ENCODE measurements around the gene CAMK2B.
A peak's percentile ranks its signal among the peaks of the same experiment; 100 is the strongest.

CAMK2B gene

DNA sequence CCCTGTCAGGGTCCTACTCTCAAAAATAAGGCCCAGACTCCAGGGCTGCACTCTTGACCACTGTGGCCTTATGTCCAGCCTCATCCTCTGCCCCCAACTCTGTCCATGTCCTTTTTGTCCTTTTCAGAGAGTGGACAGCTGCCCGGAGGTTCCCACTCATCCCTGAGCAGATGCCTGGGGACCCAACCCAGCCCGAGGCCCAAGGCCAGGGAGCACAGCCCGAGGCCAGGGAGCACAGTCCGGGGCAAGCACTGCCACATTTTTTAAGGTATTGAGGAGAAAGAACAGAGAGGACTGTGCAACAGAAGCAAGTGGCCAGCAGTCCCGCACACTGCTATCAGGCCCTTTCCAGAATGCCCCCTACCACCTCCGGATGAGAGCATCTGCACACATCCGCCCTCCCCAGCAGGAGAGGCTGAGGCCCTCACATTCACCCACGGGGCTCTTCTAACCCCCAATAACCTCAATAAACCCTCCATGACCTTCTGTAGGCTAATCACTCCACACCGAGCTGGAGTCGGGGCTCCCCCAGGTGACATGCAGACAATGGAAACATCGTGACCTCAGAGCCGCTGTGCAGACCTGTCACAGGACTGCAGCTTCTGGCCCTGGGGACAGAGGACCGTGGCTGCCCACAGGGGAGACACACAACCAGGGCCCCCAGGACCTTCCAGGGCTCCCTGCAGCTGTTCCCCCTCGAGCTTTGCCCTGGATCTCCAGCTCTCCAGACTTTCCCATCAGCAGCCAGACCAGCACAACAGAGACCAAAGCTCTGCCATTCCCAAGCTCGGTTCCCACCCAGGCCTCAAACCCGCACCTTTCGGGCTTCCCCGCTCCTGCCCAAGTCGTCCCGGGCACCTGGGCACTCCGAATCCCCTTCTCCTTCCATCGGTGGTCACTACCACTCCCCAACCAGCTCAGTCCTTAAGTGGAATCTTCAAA lies 51.4 kb downstream of the CAMK2B start:
- DNase-seq (ENCODE audit: low spot score), result no peak

- no peak for DNase-seq (ENCODE audit: low spot score)
Measured at GRCh38 chr7:44272981-44273380, 52.4 kb downstream of the CAMK2B start.

DNA sequence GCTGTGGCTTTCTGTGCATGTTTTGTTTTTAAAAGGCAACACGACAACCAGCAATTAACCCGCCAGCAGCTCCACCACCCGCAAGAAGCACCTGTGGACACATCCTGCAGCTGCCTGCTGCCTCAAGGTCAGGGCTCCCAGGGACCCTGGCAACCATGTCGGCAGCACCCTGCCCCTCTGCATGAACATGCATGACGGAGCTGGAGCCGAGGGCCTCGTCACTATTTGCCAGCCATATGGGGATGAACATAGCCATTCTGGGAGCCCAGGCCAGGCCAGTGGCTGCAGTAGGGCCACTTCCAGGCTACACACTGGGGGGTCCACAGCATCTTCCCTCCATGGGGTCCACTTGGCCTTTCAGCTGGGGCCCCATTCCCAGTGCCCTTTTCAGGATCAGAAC lies 52.9 kb downstream of the CAMK2B start:
- DNase-seq (ENCODE audit: low spot score), result peak; percentile 34

GRCh38 chr7:44269943-44270493 lies 55.4 kb downstream of the CAMK2B start:
- DNase-seq (ENCODE audit: low spot score), result no peak

GRCh38 chr7:44269417-44269816 lies 56.0 kb downstream of the CAMK2B start:
- no peak for DNase-seq (ENCODE audit: low spot score)

GRCh38 chr7:44268671-44269070 lies 56.7 kb downstream of the CAMK2B start:
- DNase-seq (ENCODE audit: low spot score), result no peak

GRCh38 chr7:44267719-44268421 lies 57.5 kb downstream of the CAMK2B start:
- DNase-seq (ENCODE audit: low spot score), result no peak

GRCh38 chr7:44267178-44267577 lies 58.2 kb downstream of the CAMK2B start:
- no peak for DNase-seq (ENCODE audit: low spot score)

GRCh38 chr7:44266526-44266925 lies 58.9 kb downstream of the CAMK2B start:
- no peak for DNase-seq (ENCODE audit: low spot score)

DNA sequence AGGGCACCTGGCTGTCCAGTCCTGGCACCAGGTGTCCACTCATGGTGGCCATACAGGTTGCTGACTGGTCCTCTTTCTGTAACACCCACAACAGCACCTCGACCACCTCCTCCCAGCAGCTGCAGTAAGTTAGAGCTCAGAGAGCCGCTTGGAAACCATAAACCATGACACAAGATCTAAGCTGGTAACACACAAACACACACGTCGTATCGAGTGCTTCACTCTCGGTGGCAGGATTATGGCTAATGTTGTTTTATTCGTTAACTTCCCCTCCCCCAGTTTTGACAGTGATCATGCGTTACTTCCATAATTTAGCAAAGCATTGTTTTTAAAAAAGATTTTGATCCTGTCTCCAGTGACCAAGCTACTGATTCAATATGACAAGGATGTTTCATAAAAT lies 59.7 kb downstream of the CAMK2B start:
- no peak for DNase-seq (ENCODE audit: low spot score)

DNA sequence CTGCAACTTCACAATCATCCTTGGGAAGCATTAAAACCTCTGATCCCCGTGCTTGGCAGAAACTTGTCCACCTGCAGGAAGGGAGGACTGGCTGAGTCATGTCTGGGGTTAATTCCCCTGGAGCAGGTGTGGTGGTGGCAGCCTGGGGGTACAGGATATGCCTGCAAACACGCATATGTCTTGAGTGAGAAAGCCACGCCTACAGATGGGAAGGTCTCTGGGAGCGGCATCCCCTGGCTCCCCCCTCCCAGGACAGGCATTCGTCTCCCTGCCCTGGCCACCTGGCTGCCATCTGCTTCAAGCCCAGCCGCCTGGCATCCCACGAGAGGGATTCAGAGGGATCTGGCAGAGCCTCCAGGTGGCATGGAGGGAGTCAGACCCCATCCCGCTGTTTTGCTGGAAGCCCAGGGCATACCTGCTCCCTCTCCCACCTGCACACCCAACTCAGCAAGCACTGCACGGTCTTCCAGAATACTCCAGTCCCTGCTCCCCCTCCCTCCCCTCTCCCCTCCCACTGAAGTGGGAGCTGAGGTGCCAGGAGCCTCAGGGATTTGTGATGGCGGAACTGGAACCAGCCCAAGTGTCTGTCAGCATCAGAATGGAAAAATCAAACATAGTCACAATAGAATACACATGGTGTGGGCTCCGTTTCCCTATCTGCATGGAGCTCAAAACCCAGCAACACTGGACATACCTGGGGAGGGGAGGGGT lies 61.0 kb downstream of the CAMK2B start:
- no peak for DNase-seq (ENCODE audit: low spot score)

GRCh38 chr7:44263326-44264082 lies 61.9 kb downstream of the CAMK2B start:
- DNase-seq (ENCODE audit: low spot score), result no peak

DNA sequence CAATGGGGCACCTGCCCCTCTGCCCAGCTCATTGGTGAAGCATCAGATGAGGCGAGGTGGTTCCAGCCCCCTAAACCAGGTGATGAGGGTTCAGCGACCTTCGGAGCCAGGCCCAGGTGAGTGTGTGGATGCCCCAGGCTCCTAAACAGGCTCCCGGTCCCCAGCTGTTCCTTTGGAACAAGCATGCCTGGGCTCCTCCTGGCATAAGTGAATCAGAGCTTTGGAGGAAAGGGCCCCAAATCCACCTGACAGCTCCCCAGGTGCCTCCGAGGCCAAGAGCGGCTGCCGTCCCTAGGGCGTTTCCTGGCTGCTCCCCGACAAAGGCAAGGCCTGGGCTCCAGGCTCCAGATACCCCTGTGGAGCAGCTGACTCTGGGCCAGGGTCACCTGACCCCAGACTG lies 63.4 kb downstream of the CAMK2B start:
- DNase-seq (ENCODE audit: low spot score), result no peak

- DNase-seq (ENCODE audit: low spot score), result peak; percentile 68
Measured at GRCh38 chr7:44261240-44261639, 64.2 kb downstream of the CAMK2B start.

- DNase-seq (ENCODE audit: low spot score), result no peak
Measured at GRCh38 chr7:44259547-44260457, 65.6 kb downstream of the CAMK2B start.

GRCh38 chr7:44258865-44259546 lies 66.4 kb downstream of the CAMK2B start:
- DNase-seq (ENCODE audit: low spot score), result no peak

DNA sequence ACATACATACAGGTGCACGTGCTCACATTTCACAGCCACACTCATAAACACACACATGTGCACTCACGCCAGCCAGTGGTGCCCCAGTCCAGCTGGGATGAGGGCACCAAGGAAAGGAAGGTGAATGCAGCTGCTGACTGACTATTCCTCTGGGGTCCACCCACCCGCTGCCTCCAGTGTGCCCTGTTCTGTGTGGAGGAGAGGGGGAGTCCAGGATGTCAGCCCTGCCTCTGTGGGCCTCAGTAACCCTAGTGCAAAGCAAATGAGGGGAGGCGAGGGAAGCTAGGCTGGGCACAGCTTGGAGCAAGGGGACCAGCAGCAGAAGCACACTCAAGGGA lies 67.0 kb downstream of the CAMK2B start:
- DNase-seq (ENCODE audit: low spot score), result no peak

DNA sequence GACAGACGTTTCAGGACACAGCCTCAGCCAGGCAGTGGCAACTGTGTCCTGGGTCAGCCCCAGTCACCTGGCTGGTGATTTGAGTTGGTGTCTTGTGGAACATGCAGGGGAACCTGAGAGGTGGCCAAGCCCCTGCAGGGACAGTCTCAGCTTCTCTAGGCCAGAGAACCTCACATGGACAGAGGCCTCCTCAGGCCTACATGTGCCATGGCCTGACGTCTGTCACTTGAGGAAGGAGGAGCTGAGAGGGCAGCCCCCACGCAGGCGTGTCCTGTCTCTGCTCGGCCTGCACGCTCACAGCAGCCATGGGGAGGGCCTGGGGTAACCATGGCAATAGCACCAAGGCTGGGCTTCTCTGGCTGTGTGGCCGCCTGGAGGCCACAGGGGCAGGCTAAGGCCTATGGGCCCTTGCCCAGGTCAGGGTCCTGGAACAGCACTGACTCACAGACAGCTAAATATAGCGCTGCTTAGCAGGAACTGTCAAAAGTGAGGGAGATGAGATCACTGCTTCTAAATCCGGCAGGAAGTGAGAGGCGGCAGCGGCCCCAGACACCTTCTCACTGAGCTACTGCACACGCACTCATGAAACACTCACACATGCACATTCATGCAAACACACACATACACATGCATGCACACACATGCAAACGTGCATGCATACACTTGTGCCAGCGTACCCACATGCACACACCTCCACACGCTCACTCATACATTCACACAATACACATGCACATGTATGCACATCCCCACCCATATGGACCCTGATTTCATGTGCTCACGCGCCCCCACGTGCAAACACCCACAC lies 67.6 kb downstream of the CAMK2B start:
- DNase-seq (ENCODE audit: low spot score), result peak; percentile 65

GRCh38 chr7:44257213-44257612 lies 68.2 kb downstream of the CAMK2B start:
- DNase-seq (ENCODE audit: low spot score), result no peak
